Fibroblast of the conjunctiva (primary cell): ENCODE results near the gene LUC7L2.
"Not testable (repeated sequence)": the region's sequence is repeated elsewhere in the genome, so short reads cannot be mapped to it uniquely, and the experiment has no call there.

ENCODE experiments used
- DNase-seq: peaks from one replicate; pipeline ENCODE4 v3.0.0-alpha.2; 2010; ENCODE audit warnings: low read depth

Gene LUC7L2

GRCh38 chr7:139451638-139452037, 91.9 kb downstream of the LUC7L2 start:
- DNase-seq = no peak

- no peak for DNase-seq
Measured at GRCh38 chr7:139452958-139453672, 93.4 kb downstream of the LUC7L2 start.

GRCh38 chr7:139453673-139454321, 94.1 kb downstream of the LUC7L2 start:
- DNase-seq = no peak

GRCh38 chr7:139455789-139456188, 96.1 kb downstream of the LUC7L2 start:
- no peak for DNase-seq

GRCh38 chr7:139456511-139456910, 96.8 kb downstream of the LUC7L2 start:
- DNase-seq = no peak

GRCh38 chr7:139457153-139457946, 97.7 kb downstream of the LUC7L2 start:
- no peak for DNase-seq

GRCh38 chr7:139463421-139463820, 103.7 kb downstream of the LUC7L2 start:
- DNase-seq = not testable (repeated sequence)

GRCh38 chr7:139464511-139464910, 104.8 kb downstream of the LUC7L2 start:
- not testable (repeated sequence) for DNase-seq

GRCh38 chr7:139465072-139465471, 105.4 kb downstream of the LUC7L2 start:
- not testable (repeated sequence) for DNase-seq

GRCh38 chr7:139467729-139468128, 108.0 kb downstream of the LUC7L2 start:
- not testable (repeated sequence) for DNase-seq

GRCh38 chr7:139468281-139468680, 108.6 kb downstream of the LUC7L2 start:
- DNase-seq = not testable (repeated sequence)

- no peak for DNase-seq
Measured at GRCh38 chr7:139471740-139472353, 112.2 kb downstream of the LUC7L2 start.
